HG03045 (cell line): ENCODE data around the gene SPATA1.
"Not testable (repeated sequence)": the region's sequence is repeated elsewhere in the genome, so short reads cannot be mapped to it uniquely, and the experiment has no call there.

Experiments
- ATAC-seq: cut with Tn5 transposase; IDR thresholded peaks from one replicate; pipeline ENCODE4 v1.9.1; 2021; ENCODE audit warnings: mild to moderate bottlenecking, moderate library complexity; ENCODE audit not compliant: unreplicated experiment

SPATA1 gene

GRCh38 chr1:84506002-84506728 lies at the start of gene SPATA1, which contains the start of gene GNG5:
SPATA1 (plus strand) TSS chr1:84506386; CDS start chr1:84516360, 9,974 bp downstream.
GNG5 (minus strand) TSS chr1:84506581; CDS start chr1:84506091, 490 bp downstream.
- peak; percentile 88 for ATAC-seq

DNA sequence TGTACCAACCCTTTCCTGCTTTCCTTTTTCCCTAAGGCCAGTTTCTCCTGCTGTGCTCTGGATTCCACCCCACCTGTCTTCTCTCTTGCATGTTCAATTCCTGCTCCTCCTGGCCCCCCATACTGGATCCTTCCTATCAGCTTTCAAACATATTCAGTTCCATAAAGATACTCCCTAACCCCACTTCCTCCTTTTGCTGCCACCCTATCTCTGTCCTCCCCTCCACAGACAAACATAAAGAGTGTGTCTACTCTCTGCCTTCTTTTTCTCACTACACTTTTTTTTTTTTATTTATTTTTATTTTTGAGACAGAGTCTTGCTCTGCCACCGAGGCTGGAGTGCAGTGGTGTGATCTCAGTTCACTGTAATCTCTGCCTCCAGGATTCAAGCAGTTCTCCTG lies 44.1 kb upstream of the SPATA1 start:
- no peak for ATAC-seq

DNA sequence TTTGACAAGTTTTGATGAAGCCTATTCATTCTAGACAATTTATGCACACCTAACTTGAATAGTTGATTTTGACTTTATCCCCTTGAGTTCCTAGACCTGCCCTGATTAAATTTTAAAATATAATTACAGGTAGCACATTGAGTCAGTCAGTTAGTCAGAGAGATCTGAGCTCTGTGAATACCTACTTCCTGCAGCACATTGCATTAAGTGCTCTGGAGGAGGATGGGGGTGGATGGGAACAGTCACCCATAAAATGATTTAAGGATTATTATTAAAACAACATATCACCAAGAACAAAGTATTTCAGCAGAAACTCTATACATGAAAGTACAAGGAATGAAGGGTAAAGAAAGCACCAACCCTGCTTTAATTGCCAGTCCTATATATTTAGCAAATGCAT lies 38.9 kb upstream of the SPATA1 start:
- no peak for ATAC-seq

- no peak for ATAC-seq
Observed at GRCh38 chr1:84476225-84476624, 30.0 kb upstream of the SPATA1 start.

- ATAC-seq = peak; percentile 98
Observed at GRCh38 chr1:84478876-84479868, 27.0 kb upstream of the SPATA1 start, which contains the start of gene RPF1. RPF1 (plus strand) TSS chr1:84479266; CDS start chr1:84479282, 16 bp downstream.

DNA sequence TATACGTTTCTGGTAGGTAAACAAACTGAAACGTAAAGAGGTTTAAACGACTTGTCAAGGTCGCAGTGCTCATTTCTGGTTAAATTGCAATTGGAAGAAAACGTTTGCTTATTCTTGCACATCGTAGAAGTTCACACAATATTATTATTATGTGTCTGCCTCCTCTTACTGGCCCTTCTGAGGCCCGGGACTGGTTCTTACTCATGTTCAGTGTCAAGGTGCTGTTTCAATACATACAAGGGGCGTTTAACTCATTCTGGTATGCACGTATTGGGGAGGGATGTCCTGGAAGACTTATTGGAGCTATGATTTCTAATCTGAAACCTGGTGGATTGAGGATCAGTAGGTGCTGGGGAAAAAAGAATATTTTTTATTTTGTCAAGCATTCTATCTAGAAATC lies 26.2 kb upstream of the SPATA1 start:
- ATAC-seq = peak; percentile 21

DNA sequence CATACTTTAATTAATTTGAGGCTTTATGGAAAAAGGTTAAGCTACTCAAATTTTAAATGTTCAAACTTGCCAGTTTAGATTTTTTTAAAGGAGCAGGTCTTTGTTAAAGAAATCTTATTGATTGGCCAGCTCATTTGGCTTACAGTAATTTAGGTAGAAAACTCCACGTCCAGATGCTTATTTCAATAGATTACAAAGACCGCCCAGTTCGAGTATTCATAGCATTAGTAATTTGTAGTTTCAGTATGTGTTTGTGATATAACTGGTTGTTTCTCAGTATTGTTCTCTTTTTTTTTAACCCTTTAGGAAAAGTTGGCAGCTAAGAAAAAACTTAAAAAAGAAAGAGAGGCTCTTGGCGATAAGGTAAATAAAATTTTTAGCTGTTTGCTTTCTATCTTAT lies 25.5 kb upstream of the SPATA1 start:
- no peak for ATAC-seq

DNA sequence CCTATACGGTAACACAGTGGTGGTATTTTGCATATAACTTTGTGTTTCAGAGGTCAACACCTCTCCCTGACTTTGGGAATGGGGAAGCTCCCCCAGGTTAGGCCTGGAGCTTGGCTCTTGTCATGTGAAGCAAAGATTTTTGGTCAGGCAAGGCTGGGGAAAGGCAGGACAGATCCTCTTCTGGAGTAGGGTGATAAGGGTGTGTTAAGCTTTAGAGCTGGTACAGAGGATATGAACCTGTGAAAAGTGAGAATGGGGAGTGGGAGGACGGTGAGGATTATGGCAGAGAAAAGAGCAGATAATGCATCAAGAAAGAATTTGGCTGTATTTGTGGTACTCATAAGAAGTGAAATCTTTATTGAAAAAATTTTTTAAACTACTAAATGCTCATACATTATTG lies 24.9 kb upstream of the SPATA1 start:
- ATAC-seq = no peak

DNA sequence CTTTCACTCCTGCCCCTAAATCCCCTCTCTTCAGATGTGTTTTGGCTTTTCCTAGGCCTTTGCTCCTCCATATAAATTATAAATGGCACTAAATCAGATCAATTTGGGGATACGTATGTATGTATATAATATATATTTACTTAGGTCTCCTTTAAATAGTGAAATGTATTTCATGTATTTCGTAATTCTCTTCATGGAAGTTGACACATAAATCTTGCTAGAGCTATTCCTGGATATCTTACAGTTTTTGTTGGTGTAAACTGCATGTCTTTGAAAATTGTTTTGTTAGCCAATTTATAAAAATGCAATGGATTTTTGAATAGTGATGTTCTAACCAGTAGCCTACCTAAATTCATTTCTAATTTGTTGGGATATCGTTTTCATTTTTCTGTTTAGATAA lies 18.1 kb upstream of the SPATA1 start:
- ATAC-seq = no peak

DNA sequence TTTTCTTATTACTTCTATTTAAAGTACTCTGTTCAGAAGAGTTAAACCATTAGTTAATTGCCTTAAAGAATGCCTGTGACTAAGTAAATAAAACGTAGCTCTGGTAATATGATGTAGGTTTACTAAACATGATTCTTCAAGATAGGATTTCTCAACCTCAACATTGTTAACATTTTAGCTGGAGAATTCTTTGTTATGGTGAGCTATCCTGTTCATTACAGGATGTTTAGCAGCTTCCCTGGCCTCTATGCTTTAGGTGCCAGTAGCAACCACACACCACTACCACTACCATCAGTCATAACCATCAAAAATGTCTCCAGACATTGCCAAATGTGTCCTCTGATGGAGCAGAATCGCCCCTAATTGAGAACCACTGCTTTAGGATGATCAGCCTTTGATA lies 16.4 kb upstream of the SPATA1 start:
- no peak for ATAC-seq

DNA sequence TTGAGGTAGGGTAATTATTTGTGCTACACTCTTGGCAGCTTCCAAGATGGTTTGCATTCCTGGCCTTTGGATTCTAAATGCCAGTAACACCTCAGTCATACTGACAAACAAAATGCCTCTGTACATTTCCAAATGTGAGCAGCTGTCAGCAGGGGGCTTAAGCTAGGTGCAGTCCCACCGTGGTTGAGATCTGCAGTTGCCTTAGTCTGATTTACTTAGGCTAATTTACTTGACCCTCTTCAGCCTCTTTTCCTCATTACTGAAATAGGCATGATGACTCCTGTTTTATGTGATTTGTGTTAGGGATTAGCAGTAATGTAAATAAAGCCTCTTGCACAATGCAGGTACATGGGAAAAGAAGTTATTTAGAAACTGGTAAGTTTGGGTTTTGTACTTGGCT lies 13.5 kb upstream of the SPATA1 start:
- no peak for ATAC-seq

GRCh38 chr1:84493747-84494146 lies 12.4 kb upstream of the SPATA1 start:
- ATAC-seq = no peak

- ATAC-seq = no peak
Observed at GRCh38 chr1:84496498-84496897, 9.7 kb upstream of the SPATA1 start.

GRCh38 chr1:84497631-84498275 lies 8.4 kb upstream of the SPATA1 start:
- ATAC-seq = no peak

- no peak for ATAC-seq
Observed at GRCh38 chr1:84502927-84503326, 3.3 kb upstream of the SPATA1 start.

- ATAC-seq = no peak
Observed at GRCh38 chr1:84504580-84505492, 1.4 kb upstream of the SPATA1 start.

- ATAC-seq = peak; percentile 36
Observed at GRCh38 chr1:84505493-84506001, 639 bp upstream of the SPATA1 start.

DNA sequence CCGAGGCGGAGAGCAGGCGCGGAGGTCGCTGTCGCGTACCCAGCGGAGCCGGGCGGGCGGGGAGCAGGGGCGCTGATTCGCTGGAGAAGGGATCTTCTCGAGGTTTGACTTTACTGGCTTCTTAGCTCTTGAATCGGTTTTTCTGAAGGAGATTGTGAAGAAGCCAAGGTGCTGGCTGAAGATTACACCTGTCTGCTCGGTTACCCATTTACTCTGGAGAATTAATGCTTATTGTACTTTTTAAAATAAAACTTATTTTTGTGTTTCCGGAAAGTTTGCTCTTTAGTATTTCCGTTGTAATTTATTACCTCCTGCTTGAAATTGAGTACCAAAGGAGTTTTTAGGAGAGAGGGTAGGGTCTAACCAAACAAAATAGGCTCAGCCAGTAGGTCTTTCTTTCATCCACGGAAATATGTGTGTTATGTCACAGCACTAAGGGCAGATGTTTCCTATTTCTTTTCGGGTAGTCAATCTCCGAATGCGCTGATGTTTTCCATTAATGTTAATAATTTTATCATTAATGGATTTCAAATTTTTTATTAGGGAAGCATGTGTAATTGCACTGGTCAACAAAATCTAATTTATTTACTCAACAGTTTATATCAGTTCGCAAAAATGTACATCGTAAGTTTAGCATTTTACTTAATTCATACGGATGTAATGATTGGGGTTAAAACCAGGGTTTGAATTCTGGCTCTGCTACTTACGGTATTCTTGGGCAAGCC lies 705 bp downstream of the SPATA1 start:
- no peak for ATAC-seq

DNA sequence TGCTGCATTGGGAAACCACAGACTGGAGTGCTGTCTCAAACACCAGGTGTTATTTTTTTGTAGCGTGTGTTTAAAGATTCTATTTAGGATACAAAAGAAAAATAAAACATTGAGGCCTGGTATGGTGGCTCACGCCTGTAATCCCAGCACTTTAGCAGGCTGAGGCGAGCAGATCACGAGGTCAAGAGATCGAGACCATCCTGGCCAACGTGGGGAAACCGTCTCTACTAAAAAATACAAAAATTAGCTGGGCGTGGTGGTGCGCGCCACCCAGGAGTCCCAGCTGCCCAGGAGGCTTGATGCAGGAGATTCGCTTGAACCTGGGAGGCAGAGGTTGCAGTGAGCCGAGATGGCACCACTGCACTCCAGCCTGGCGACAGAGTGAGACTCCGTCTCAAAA lies 1.7 kb downstream of the SPATA1 start:
- not testable (repeated sequence) for ATAC-seq
